Mononuclear cell (primary cell): ENCODE data around the gene CENPN. TPM values are rescaled to one million over a fixed set of nuclear protein-coding genes. Genes with fewer than 3 reads are reported as not detected.

Experiments used
- H3K27me3 ChIP-seq: 2 replicates; pipeline ENCODE4 v1.6.0; 2011; ENCODE audit warnings: low read length, control low read depth; ENCODE audit not compliant: insufficient read depth
- H3K4me1 ChIP-seq: 2 replicates; pipeline ENCODE4 v1.5.1; 2011; ENCODE audit warnings: mild to moderate bottlenecking, low read length, control low read depth; ENCODE audit not compliant: insufficient read depth
- H3K4me3 ChIP-seq: 2 replicates; pipeline ENCODE4 v1.5.1; 2011; ENCODE audit warnings: mild to moderate bottlenecking, low read length, moderate library complexity
- H3K9me3 ChIP-seq: 2 replicates; pipeline ENCODE4 v1.5.1; 2011; ENCODE audit warnings: low read depth, mild to moderate bottlenecking, control low read depth, low read length
- total RNA-seq: library from RNA; depleted of rRNA; stranded (reverse); fragments of >200 nt; gene quantifications from one replicate; pipeline ENCODE4 v1.2.3, GENCODE V29; 2012

The CENPN gene
- total RNA-seq, 1 donor: 8.6 TPM

DNA sequence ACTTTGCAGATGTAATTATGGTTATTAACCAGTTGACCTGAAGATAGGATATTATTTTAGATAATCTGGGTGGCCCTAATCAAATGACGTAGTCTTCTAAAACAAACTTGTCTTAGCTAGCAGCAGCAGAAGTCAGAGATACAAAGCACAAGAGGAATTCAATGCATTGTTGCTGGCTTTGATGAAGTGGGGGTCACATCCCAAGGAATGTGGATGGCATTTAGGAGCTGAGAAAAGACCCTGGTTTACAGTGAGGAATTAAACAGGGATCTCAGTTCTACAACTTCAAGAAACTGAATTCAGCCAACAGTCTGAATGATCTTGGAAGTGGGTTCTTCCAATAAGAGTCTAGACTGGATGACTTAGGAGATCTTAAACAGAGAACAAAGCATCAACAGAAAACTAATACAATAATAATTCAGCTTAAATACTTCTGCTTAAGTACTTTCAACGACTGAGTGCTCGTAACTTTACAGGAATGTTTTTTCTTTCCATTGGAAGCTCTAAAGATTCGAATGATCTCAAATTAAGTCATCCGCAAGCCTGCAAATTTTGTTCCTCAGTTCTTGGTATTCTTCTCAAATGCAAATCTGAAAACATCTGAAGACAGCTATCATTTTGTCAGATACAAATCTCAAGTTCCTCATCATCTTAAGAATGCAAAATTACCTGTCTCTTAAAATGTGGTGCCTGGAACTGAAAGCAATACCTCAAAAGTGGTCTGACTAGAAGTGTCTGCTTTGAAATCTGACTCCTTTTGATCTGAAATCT lies 66.7 kb downstream of the CENPN start:
- no peaks in the 10 kb centered on the region for H3K27me3 ChIP-seq
- no peaks in the 10 kb centered on the region for H3K9me3 ChIP-seq
- no peak overlapping the region for H3K4me3 ChIP-seq
- H3K4me1 ChIP-seq: peaks cover 11% of the 10 kb centered on the region

DNA sequence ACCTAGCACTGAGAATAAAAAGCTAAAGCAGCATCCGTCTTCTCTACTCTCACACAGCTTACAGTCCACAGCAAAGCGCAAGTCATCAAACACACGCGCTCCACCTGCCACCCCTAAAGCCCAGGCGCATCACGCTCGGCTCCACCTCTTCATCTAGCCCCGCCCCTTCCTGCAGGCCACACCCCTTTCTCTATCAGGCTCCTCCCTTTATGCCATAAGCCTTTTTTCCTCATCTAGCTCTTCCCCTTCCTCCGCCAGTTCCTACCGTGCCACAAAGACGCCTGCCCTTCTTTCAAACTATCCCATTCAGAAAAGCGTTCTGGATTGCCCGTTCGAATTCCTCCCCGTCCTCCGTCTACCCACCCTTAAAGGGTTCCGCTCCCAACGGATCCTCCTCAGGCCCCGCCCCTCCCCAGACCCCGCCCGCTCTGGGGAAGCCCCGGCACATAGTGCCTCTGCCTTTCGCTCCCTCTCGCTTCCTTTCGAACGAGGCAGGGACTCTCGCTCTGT lies 69.6 kb downstream of the CENPN start:
- Histone ChIP-seq H3K27me3 (no peaks in the 10 kb centered on the region), H3K9me3 (no peaks in the 10 kb centered on the region), H3K4me3 (peak overlapping the region; percentile 74), H3K4me1 (peaks cover 11% of the 10 kb centered on the region)

DNA sequence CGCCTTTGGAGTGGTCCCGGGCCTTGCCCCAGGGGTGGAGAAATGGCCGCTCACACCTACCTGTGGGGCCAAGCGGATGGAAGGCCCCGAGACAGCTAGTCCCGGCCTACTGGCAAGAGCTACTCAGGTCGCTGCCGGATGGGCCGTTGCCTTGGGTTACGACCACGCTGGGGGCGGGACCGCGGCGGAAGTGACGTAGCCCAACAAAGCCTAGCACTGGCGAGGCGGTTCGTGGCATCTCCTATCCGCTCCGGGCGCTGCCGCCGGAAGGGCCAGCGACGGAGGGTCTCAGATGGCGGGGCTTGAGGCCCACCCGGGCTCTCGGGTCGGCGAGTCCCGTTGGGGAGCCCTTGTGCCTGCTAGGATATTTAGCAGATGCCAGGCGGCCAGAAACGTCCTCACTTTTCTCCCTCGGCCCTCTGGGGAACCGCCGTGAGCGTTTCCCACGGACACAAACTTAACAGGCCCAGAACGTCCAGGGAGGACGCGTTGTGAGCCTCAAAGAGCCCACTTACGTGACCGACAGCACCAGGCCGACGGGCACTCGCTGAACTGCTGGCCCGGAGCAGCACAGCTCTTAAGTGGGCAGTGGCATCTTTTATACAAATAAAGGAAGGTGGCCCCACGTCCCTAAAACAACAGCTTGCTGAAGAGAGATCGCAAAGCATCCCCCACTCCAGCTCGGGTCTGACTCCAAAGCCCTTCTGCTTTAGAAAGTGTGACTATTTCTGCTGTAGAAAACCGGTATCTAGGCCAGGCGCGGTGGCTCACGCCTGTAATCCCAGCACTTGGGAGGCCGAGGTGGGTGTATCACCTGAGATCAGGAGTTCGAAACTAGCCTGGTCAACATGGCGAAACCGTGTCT lies 70.3 kb downstream of the CENPN start, which contains the start of gene C16orf46:
Gene C16orf46 (minus strand): TSS at position 163 of the 865 bp plus-strand sequence. CDS start 13,283 bp downstream, outside the sequence.
- no peaks in the 10 kb centered on the region for H3K9me3 ChIP-seq
- no peaks in the 10 kb centered on the region for H3K27me3 ChIP-seq
- H3K4me3 ChIP-seq: peak within 1 kb of the TSS; percentile 74
- H3K4me1 ChIP-seq: peaks cover 11% of the 10 kb centered on the region

- Histone ChIP-seq H3K4me1 (peaks cover 11% of the 10 kb centered on the region), H3K27me3 (no peaks in the 10 kb centered on the region)
Measured at GRCh38 chr16:81080233-81080632, 73.2 kb downstream of the CENPN start.

DNA sequence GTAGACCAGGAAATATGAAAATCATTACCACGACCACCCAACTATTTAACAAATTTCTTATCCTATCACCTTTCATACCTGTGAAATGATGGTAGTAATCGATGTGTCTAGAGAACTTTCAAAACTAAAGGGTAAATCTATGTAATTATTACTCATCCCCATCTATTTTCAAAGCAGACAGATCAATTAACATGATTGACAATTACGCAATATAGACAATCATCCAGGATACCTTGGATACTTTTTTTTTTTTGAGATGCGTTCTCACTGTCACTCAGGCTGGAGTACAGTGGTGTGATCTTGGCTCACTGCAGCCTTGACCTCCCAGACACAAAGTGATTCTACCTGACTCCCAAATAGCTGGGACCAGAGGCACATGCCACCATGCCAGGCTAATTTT lies 74.0 kb downstream of the CENPN start:
- Histone ChIP-seq H3K4me3 (no peak overlapping the region), H3K4me1 (peaks cover 11% of the 10 kb centered on the region), H3K9me3 (no peaks in the 10 kb centered on the region), H3K27me3 (no peaks in the 10 kb centered on the region)

More at GRCh38 chr16:81080233-81080632, 73.2 kb downstream of the CENPN start:
- H3K9me3 ChIP-seq: no peaks in the 10 kb centered on the region
- H3K4me3 ChIP-seq: no peak overlapping the region

Other genes with a start within 250 kb of the CENPN start
- 8.2 TPM for gene CDYL2, start 202.6 kb upstream of the CENPN start, total RNA-seq
- gene CMC2, start 329 bp upstream of the CENPN start, total RNA-seq: 26.8 TPM
- gene ATMIN, start 28.6 kb downstream of the CENPN start, total RNA-seq: 42.5 TPM
- gene C16orf46, start 70.0 kb downstream of the CENPN start, total RNA-seq: not detected
- 2.1 TPM for gene GCSH, start 89.2 kb downstream of the CENPN start, total RNA-seq
- gene BCO1, start 231.5 kb downstream of the CENPN start, total RNA-seq: not detected